NCI-H510A (cell line): Measurements from ENCODE around the gene MAPKAPK3.
A peak's percentile ranks its signal among the peaks of the same experiment; 100 is the strongest.

ENCODE experiments used
- DNase-seq: peaks from one replicate; lab custom pipeline; 2025; lab: John Stamatoyannopoulos, UW

MAPKAPK3 gene

GRCh38 chr3:50617096-50617791 is at the start of gene MAPKAPK3:
TSS of gene MAPKAPK3 (plus strand) at chr3:50617151. CDS start at chr3:50617566, 415 bp downstream.
- no peak for DNase-seq

GRCh38 chr3:50567386-50568167 is 49.4 kb upstream of the MAPKAPK3 start, which contains the start of gene C3orf18:
TSS of gene C3orf18 (minus strand) at chr3:50567747. CDS start at chr3:50565699, 2,048 bp downstream.
- DNase-seq = peak; percentile 66

- peak; percentile 85 for DNase-seq
Observed at GRCh38 chr3:50568947-50569749, 47.8 kb upstream of the MAPKAPK3 start, which contains the start of gene HEMK1. TSS of gene HEMK1 (plus strand) at chr3:50569522. CDS start at chr3:50571105, 1,583 bp downstream.

GRCh38 chr3:50570508-50571279 is 46.3 kb upstream of the MAPKAPK3 start:
- DNase-seq = no peak

GRCh38 chr3:50571486-50571885 is 45.5 kb upstream of the MAPKAPK3 start:
- no peak for DNase-seq

GRCh38 chr3:50572158-50572557 is 44.8 kb upstream of the MAPKAPK3 start:
- no peak for DNase-seq

- DNase-seq = no peak
Observed at GRCh38 chr3:50572801-50573371, 44.1 kb upstream of the MAPKAPK3 start.

- no peak for DNase-seq
Observed at GRCh38 chr3:50573566-50574443, 43.1 kb upstream of the MAPKAPK3 start.

- no peak for DNase-seq
Observed at GRCh38 chr3:50574444-50574831, 42.5 kb upstream of the MAPKAPK3 start.

- no peak for DNase-seq
Observed at GRCh38 chr3:50575372-50575771, 41.6 kb upstream of the MAPKAPK3 start.

GRCh38 chr3:50577348-50577747 is 39.6 kb upstream of the MAPKAPK3 start:
- DNase-seq = no peak

- DNase-seq = no peak
Observed at GRCh38 chr3:50580683-50581458, 36.1 kb upstream of the MAPKAPK3 start.

GRCh38 chr3:50581459-50581842 is 35.5 kb upstream of the MAPKAPK3 start:
- DNase-seq = no peak

GRCh38 chr3:50582083-50582482 is 34.9 kb upstream of the MAPKAPK3 start:
- no peak for DNase-seq

- no peak for DNase-seq
Observed at GRCh38 chr3:50583897-50584296, 33.1 kb upstream of the MAPKAPK3 start.

GRCh38 chr3:50584391-50584790 is 32.6 kb upstream of the MAPKAPK3 start:
- no peak for DNase-seq

GRCh38 chr3:50585919-50586762 is 30.8 kb upstream of the MAPKAPK3 start:
- DNase-seq = no peak

GRCh38 chr3:50586763-50587070 is 30.2 kb upstream of the MAPKAPK3 start:
- no peak for DNase-seq

GRCh38 chr3:50587373-50587772 is 29.6 kb upstream of the MAPKAPK3 start:
- DNase-seq = no peak
